Progenitor cell of endocrine pancreas (in vitro differentiated cells): ENCODE measurements around the gene NCAPG2. TPM values are rescaled to one million over a fixed set of nuclear protein-coding genes. Genes with fewer than 3 reads are reported as not detected.

Experiments used
- DNase-seq: peaks from one replicate; pipeline ENCODE4 v3.0.0; 2021; ENCODE audit warnings: low spot score; ENCODE audit not compliant: unreplicated experiment
- H3K27ac Mint-ChIP-seq: 2 replicates; pipeline ENCODE4 v1.8.0; 2021; ENCODE audit warnings: mild to moderate bottlenecking, moderate library complexity, mixed read lengths
- H3K27me3 Mint-ChIP-seq: 2 replicates; pipeline ENCODE4 v1.8.0; 2021; ENCODE audit warnings: mixed read lengths
- H3K36me3 Mint-ChIP-seq: 2 replicates; pipeline ENCODE4 v1.8.0; 2022; ENCODE audit warnings: mixed read lengths; ENCODE audit not compliant: insufficient read depth
- H3K4me1 Mint-ChIP-seq: 2 replicates; pipeline ENCODE4 v1.8.0; 2021; ENCODE audit warnings: low read depth, mixed read lengths
- H3K4me3 Mint-ChIP-seq: 2 replicates; pipeline ENCODE4 v1.8.0; 2021; ENCODE audit warnings: low read depth, mild to moderate bottlenecking, moderate library complexity, mixed read lengths
- H3K9me3 Mint-ChIP-seq: 2 replicates; pipeline ENCODE4 v1.8.0; 2021; ENCODE audit warnings: low read depth, mixed read lengths
- CTCF ChIP-seq: fragments of 200-600 bp; sonication (generic); IDR thresholded peaks from one replicate; pipeline ENCODE4 v1.5.0; 2021; ENCODE audit warnings: antibody characterized with exemption, mild to moderate bottlenecking; ENCODE audit not compliant: unreplicated experiment
- total RNA-seq: library from RNA; stranded (reverse); gene quantifications from 2 replicates; pipeline ENCODE4 v1.2.1, GENCODE V29; 2021

Gene NCAPG2
- total RNA-seq, 1 donor from 2014 or later: 28.3 TPM

- no peaks in the 10 kb centered on the region for H3K36me3 Mint-ChIP-seq
- no peak for TF ChIP-seq CTCF
Observed at GRCh38 chr7:158724658-158725505, 20.3 kb upstream of the NCAPG2 start.

GRCh38 chr7:158723714-158724385 lies 19.2 kb upstream of the NCAPG2 start:
- Mint-ChIP-seq H3K4me1 (no peaks in the 10 kb centered on the region), H3K27me3 (peaks cover 10% of the 10 kb centered on the region), H3K27ac (no peak overlapping the region), H3K9me3 (no peaks in the 10 kb centered on the region), H3K36me3 (no peaks in the 10 kb centered on the region), H3K4me3 (no peak overlapping the region)
- no peak for DNase-seq
- no peak for TF ChIP-seq CTCF

More at GRCh38 chr7:158724658-158725505, 20.3 kb upstream of the NCAPG2 start:
- no peak for DNase-seq
- Mint-ChIP-seq H3K4me3 (no peak overlapping the region), H3K27me3 (no peaks in the 10 kb centered on the region), H3K4me1 (no peaks in the 10 kb centered on the region), H3K27ac (no peak overlapping the region), H3K9me3 (no peaks in the 10 kb centered on the region)

- Mint-ChIP-seq H3K4me1 (no peaks in the 10 kb centered on the region), H3K4me3 (no peak overlapping the region), H3K9me3 (no peaks in the 10 kb centered on the region), H3K27me3 (peaks cover 15% of the 10 kb centered on the region), H3K27ac (no peak overlapping the region), H3K36me3 (no peaks in the 10 kb centered on the region)
- no peak for TF ChIP-seq CTCF
- no peak for DNase-seq
Observed at GRCh38 chr7:158723266-158723665, 18.7 kb upstream of the NCAPG2 start.

- no peaks in the 10 kb centered on the region for H3K4me1 Mint-ChIP-seq
Observed at GRCh38 chr7:158722574-158723237, 18.1 kb upstream of the NCAPG2 start.

More at GRCh38 chr7:158722574-158723237, 18.1 kb upstream of the NCAPG2 start:
- no peak overlapping the region for H3K27ac Mint-ChIP-seq
- no peaks in the 10 kb centered on the region for H3K9me3 Mint-ChIP-seq
- DNase-seq: no peak
- H3K36me3 Mint-ChIP-seq: no peaks in the 10 kb centered on the region
- TF ChIP-seq CTCF: no peak
- H3K4me3 Mint-ChIP-seq: no peak overlapping the region
- peaks cover 19% of the 10 kb centered on the region for H3K27me3 Mint-ChIP-seq
